SK-N-SH treated with all-trans-retinoic acid at 6 μM for 48 hours (cell line): ENCODE data around the gene KMT2A.
"Not testable (repeated sequence)": the region's sequence is repeated elsewhere in the genome, so short reads cannot be mapped to it uniquely, and the experiment has no call there.

Experiments
- ATAC-seq: fragments of 200-7000 bp; cut with Tn5 transposase; 3 replicates; pipeline ENCODE4 v1.9.1; 2020; ENCODE audit warnings: mild to moderate bottlenecking, moderate library complexity
- ARNTL ChIP-seq: fragments of 450-650 bp; formaldehyde crosslinking; IDR thresholded peaks from 2 replicates; pipeline ENCODE4 v1.5.0; 2020; ENCODE audit warnings: low read depth, mild to moderate bottlenecking, moderate library complexity, borderline replicate concordance
- BACH2 ChIP-seq: fragments of 250-450 bp; sonication (Bioruptor Pico); IDR thresholded peaks from 2 replicates; pipeline ENCODE4 v1.9.0; 2021; ENCODE audit warnings: mild to moderate bottlenecking, borderline replicate concordance
- CSDC2 ChIP-seq: fragments of 250-450 bp; sonication (Bioruptor Pico); IDR thresholded peaks from 2 replicates; pipeline ENCODE4 v1.5.0; 2020; ENCODE audit warnings: mild to moderate bottlenecking, moderate library complexity
- ISL1 ChIP-seq: fragments of 250-450 bp; sonication (Bioruptor Pico); IDR thresholded peaks from 2 replicates; pipeline ENCODE4 v2.1.2; 2022; ENCODE audit warnings: mild to moderate bottlenecking, moderate library complexity
- OSR1 ChIP-seq: fragments of 250-450 bp; sonication (Bioruptor Pico); IDR thresholded peaks from 2 replicates; pipeline ENCODE4 v1.8.0; 2022; ENCODE audit warnings: moderate library complexity, mild to moderate bottlenecking, inconsistent platforms
- PPARA ChIP-seq: fragments of 250-450 bp; sonication (Bioruptor Pico); IDR thresholded peaks from 2 replicates; pipeline ENCODE4 v1.5.0; 2020; ENCODE audit warnings: mild to moderate bottlenecking, borderline replicate concordance
- RARB ChIP-seq: fragments of 250-450 bp; sonication (Bioruptor Pico); IDR thresholded peaks from 2 replicates; pipeline ENCODE4 v1.8.0; 2021; ENCODE audit warnings: mild to moderate bottlenecking, moderate library complexity
- SNAI2 ChIP-seq: fragments of 250-450 bp; sonication (Bioruptor Pico); IDR thresholded peaks from 2 replicates; pipeline ENCODE4 v1.5.0; 2020; ENCODE audit warnings: mild to moderate bottlenecking, moderate library complexity
- TCF4 ChIP-seq: fragments of 250-450 bp; sonication (Bioruptor Pico); IDR thresholded peaks from 2 replicates; pipeline ENCODE4 v1.8.0; 2021; ENCODE audit warnings: mild to moderate bottlenecking, moderate library complexity, borderline replicate concordance
- TOX ChIP-seq: fragments of 250-450 bp; sonication (Bioruptor Pico); IDR thresholded peaks from 2 replicates; pipeline ENCODE4 v1.8.0; 2021; ENCODE audit warnings: mild to moderate bottlenecking, moderate library complexity, borderline replicate concordance
- ZC3H10 ChIP-seq: fragments of 250-450 bp; sonication (Bioruptor Pico); IDR thresholded peaks from 2 replicates; pipeline ENCODE4 v1.5.1; 2021; ENCODE audit warnings: mild to moderate bottlenecking, moderate library complexity
- ZFP3 ChIP-seq: fragments of 250-450 bp; sonication (Bioruptor Pico); IDR thresholded peaks from 2 replicates; pipeline ENCODE4 v1.5.0; 2020; ENCODE audit warnings: mild to moderate bottlenecking, moderate library complexity
- ZFP30 ChIP-seq: fragments of 450-650 bp; formaldehyde crosslinking; IDR thresholded peaks from 2 replicates; pipeline ENCODE4 v1.5.0; 2022; ENCODE audit warnings: mild to moderate bottlenecking, moderate library complexity
- ZNF565 ChIP-seq: fragments of 450-650 bp; formaldehyde crosslinking; conservative IDR thresholded peaks from 2 replicates; pipeline ENCODE4 v1.5.0; 2020; ENCODE audit warnings: low read depth, mild to moderate bottlenecking, moderate library complexity
- ZNF70 ChIP-seq: fragments of 450-650 bp; formaldehyde crosslinking; IDR thresholded peaks from 2 replicates; pipeline ENCODE4 v1.5.0; 2020; ENCODE audit warnings: mild to moderate bottlenecking, moderate library complexity
- ZNF8 ChIP-seq: fragments of 450-650 bp; formaldehyde crosslinking; IDR thresholded peaks from 2 replicates; pipeline ENCODE4 v1.5.0; 2020; ENCODE audit warnings: mild to moderate bottlenecking, moderate library complexity
- TF ChIP-seq, protein P1 (sequence below): fragments of 250-450 bp; sonication (Bioruptor Pico); IDR thresholded peaks from 2 replicates; pipeline ENCODE4 v1.5.1; 2021; ENCODE audit warnings: mild to moderate bottlenecking, moderate library complexity
- TF ChIP-seq, protein P2 (sequence below): fragments of 250-450 bp; sonication (Bioruptor Pico); IDR thresholded peaks from 2 replicates; pipeline ENCODE4 v1.8.0; 2020; ENCODE audit warnings: mild to moderate bottlenecking, moderate library complexity, borderline replicate concordance
- TF ChIP-seq, protein P3 (sequence below): fragments of 250-450 bp; sonication (Bioruptor Pico); IDR thresholded peaks from 2 replicates; pipeline ENCODE4 v1.5.0; 2020; ENCODE audit warnings: mild to moderate bottlenecking, moderate library complexity
- TF ChIP-seq, protein P4 (sequence below): fragments of 250-450 bp; sonication (Bioruptor Pico); IDR thresholded peaks from 2 replicates; pipeline ENCODE4 v1.8.0; 2021; ENCODE audit warnings: low read depth, mild to moderate bottlenecking, moderate library complexity, borderline replicate concordance

KMT2A gene

DNA sequence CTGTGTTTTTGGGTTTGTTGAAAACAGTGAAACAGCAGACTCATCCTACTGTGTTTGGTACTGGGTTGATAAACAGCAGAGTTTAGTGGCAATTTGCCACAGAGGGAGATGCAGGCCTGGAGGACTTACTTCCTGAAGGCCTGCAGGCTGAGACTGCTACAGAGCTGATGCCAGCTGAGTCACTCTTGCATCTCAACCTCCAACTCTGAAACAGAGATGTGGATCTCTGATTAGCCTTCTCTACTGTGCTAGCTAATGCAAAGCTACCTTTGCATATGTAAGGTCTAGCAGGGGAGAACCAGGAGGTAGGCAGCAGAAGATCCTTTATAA lies 20.6 kb upstream of the KMT2A start (continued):
- TF ChIP-seq ISL1 (CRISPR knock-in tag), result 0 out of 2 replicates have a peak, but pooled peaks have one; percentile 26
- TF ChIP-seq TCF4, result peak; percentile 73
- TF ChIP-seq SNAI2, result no peak
- TF ChIP-seq ZFP3 (CRISPR knock-in tag), result 0 out of 2 replicates have a peak, but pooled peaks have one; percentile 28
- TF ChIP-seq ZNF70 (CRISPR knock-in tag), result no peak
- 0 out of 2 replicates have a peak, but pooled peaks have one; percentile 17 for TF ChIP-seq TOX

DNA sequence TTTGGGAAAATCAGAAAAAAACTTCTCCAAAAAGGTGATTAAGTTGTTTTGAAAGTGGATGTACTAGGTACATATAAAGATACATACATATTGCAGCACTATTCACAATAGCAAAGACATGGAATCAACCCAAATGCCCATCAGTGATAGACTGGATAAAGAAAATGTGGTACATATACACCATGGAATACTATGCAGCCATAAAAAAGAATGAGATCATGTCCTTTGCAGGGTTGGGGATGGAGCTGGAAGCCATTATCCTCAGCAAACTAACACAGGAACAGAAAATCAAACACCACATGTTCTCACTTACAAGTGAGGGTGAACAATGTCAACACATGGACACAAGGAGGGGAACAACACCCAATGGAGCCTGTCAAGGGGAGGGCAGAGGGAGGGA lies 19.4 kb upstream of the KMT2A start:
- ATAC-seq, result not testable (repeated sequence)
- peak; percentile 67 for TF ChIP-seq ZNF8 (CRISPR knock-in tag)

DNA sequence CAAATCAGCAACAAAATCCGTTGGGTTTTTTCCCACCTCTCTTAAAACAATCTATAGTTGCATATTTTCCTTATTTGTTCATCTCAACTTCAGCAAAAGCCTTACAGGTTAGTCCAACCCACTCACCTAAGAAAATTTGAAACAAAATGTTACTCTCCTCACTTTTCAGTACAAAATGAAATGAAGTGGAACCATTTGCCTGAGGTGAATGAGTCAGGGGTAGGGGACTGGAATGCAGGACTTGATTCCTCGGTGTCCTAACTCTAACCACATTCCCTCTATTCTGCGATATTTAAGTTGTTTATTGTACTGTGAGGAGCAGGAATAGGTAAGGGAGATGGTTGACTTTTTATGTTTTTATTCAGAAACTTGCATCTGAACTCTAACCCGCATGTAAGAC lies 18.5 kb upstream of the KMT2A start:
- TF ChIP-seq ZFP3 (CRISPR knock-in tag) (no peak), ZNF8 (CRISPR knock-in tag) (no peak), ARNTL (no peak)
- TF ChIP-seq, protein P1, sequence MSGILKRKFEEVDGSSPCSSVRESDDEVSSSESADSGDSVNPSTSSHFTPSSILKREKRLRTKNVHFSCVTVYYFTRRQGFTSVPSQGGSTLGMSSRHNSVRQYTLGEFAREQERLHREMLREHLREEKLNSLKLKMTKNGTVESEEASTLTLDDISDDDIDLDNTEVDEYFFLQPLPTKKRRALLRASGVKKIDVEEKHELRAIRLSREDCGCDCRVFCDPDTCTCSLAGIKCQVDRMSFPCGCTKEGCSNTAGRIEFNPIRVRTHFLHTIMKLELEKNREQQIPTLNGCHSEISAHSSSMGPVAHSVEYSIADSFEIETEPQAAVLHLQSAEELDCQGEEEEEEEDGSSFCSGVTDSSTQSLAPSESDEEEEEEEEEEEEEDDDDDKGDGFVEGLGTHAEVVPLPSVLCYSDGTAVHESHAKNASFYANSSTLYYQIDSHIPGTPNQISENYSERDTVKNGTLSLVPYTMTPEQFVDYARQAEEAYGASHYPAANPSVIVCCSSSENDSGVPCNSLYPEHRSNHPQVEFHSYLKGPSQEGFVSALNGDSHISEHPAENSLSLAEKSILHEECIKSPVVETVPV, result no peak
- TF ChIP-seq, all 23 proteins: peak for 0
- ATAC-seq, result no peak

DNA sequence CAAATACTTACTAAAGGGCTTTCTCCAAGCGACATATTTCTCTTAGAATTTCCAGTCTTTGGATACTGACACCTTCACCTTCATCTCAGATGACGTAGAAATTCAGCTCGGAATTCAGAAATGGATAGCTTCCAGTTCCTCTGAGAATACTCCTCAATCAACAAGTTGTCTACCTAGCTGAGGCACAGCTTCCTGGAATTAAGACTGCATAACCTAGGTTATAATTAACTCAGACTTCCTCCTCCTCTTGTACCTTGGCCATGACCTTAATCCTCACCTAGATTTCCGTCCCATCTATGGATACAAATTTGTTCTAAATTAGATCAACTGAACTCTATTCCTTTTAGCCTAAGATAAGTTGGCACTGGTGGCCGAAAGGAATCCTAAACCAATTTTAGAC lies 17.5 kb upstream of the KMT2A start:
- ATAC-seq, result no peak
- TF ChIP-seq TOX (no peak), RARB (no peak), ARNTL (no peak), PPARA (CRISPR knock-in tag) (no peak), CSDC2 (no peak), ZFP3 (CRISPR knock-in tag) (no peak), BACH2 (CRISPR knock-in tag) (no peak), ZNF70 (CRISPR knock-in tag) (no peak), ZNF565 (CRISPR knock-in tag) (no peak), ZC3H10 (no peak)
- TF ChIP-seq, protein P2, sequence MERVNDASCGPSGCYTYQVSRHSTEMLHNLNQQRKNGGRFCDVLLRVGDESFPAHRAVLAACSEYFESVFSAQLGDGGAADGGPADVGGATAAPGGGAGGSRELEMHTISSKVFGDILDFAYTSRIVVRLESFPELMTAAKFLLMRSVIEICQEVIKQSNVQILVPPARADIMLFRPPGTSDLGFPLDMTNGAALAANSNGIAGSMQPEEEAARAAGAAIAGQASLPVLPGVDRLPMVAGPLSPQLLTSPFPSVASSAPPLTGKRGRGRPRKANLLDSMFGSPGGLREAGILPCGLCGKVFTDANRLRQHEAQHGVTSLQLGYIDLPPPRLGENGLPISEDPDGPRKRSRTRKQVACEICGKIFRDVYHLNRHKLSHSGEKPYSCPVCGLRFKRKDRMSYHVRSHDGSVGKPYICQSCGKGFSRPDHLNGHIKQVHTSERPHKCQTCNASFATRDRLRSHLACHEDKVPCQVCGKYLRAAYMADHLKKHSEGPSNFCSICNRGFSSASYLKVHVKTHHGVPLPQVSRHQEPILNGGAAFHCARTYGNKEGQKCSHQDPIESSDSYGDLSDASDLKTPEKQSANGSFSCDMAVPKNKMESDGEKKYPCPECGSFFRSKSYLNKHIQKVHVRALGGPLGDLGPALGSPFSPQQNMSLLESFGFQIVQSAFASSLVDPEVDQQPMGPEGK (CRISPR knock-in tag), result no peak
- TF ChIP-seq, protein P3, sequence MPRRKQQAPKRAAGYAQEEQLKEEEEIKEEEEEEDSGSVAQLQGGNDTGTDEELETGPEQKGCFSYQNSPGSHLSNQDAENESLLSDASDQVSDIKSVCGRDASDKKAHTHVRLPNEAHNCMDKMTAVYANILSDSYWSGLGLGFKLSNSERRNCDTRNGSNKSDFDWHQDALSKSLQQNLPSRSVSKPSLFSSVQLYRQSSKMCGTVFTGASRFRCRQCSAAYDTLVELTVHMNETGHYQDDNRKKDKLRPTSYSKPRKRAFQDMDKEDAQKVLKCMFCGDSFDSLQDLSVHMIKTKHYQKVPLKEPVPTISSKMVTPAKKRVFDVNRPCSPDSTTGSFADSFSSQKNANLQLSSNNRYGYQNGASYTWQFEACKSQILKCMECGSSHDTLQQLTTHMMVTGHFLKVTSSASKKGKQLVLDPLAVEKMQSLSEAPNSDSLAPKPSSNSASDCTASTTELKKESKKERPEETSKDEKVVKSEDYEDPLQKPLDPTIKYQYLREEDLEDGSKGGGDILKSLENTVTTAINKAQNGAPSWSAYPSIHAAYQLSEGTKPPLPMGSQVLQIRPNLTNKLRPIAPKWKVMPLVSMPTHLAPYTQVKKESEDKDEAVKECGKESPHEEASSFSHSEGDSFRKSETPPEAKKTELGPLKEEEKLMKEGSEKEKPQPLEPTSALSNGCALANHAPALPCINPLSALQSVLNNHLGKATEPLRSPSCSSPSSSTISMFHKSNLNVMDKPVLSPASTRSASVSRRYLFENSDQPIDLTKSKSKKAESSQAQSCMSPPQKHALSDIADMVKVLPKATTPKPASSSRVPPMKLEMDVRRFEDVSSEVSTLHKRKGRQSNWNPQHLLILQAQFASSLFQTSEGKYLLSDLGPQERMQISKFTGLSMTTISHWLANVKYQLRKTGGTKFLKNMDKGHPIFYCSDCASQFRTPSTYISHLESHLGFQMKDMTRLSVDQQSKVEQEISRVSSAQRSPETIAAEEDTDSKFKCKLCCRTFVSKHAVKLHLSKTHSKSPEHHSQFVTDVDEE (CRISPR knock-in tag), result no peak
- TF ChIP-seq, protein P4, sequence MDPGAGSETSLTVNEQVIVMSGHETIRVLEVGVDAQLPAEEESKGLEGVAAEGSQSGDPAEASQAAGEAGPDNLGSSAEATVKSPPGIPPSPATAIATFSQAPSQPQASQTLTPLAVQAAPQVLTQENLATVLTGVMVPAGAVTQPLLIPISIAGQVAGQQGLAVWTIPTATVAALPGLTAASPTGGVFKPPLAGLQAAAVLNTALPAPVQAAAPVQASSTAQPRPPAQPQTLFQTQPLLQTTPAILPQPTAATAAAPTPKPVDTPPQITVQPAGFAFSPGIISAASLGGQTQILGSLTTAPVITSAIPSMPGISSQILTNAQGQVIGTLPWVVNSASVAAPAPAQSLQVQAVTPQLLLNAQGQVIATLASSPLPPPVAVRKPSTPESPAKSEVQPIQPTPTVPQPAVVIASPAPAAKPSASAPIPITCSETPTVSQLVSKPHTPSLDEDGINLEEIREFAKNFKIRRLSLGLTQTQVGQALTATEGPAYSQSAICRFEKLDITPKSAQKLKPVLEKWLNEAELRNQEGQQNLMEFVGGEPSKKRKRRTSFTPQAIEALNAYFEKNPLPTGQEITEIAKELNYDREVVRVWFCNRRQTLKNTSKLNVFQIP, result no peak
- TF ChIP-seq, protein P1, result no peak

DNA sequence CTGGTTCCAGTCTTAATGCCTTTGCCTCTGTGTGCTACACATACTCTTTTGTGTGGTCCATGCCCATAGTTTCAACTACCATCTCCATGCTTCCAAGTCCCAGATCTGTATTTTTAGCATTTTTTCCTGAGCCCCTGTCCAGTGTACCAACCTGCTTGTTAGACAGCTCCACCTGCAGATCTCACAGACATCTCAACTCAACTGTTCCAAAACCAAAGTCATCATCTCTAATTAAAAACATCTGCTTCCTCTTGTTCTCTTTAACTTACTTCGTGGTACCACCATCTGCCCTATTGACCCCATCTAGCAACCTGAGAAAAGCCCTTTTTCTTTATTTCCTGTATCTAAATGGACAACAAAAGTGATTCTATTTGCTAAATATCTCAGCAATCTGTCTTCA lies 8.6 kb upstream of the KMT2A start:
- ATAC-seq, result 0 out of 3 replicates have a peak, but pooled peaks have one; percentile 21
- no peak for TF ChIP-seq TOX
- TF ChIP-seq CSDC2, result no peak
- no peak for TF ChIP-seq OSR1 (CRISPR knock-in tag)
- TF ChIP-seq ZFP30 (CRISPR knock-in tag), result no peak
